GM12878 (cell line): ENCODE data around the gene CHRNA5. TPM values are rescaled to one million over a fixed set of nuclear protein-coding genes. Genes with fewer than 3 reads are reported as not detected.

Source experiments
- ATAC-seq: fragments of 200-7000 bp; cut with Tn5 transposase; 3 replicates; pipeline ENCODE4 v1.9.1; 2020; ENCODE audit warnings: mild to moderate bottlenecking, moderate library complexity
- BruUV-seq: library from RNA; stranded (reverse); fragments of 400-500 nt; replicated peaks from 2 replicates; lab custom pipeline; 2021; lab: Mats Ljungman, UMichigan
- CTCF ChIA-PET: fragments of 300-600 bp; sonication (Branson Sonifier 250); formaldehyde crosslinking; extraction: SDS; loops from one replicate; lab custom pipeline; 2021; ENCODE audit warnings: inconsistent platforms; lab: Yijun Ruan, JAX
- POLR2A ChIA-PET: fragments of 350-600 bp; formaldehyde crosslinking; extraction: SDS; loops from one replicate; lab custom pipeline; 2021; ENCODE audit warnings: inconsistent platforms; lab: Charles Lee
- RAD21 ChIA-PET: fragments of 300-600 bp; sonication (Branson Sonifier 250); formaldehyde crosslinking; loops from one replicate; lab custom pipeline; 2023; ENCODE audit warnings: antibody characterized with exemption; ENCODE audit not compliant: unreplicated experiment; lab: Charles Lee
- SMC1A ChIA-PET: fragments of 300-600 bp; sonication (Branson Sonifier 250); formaldehyde crosslinking; loops from one replicate; lab custom pipeline; 2023; ENCODE audit not compliant: unreplicated experiment, uncharacterized antibody; lab: Charles Lee
- DNase-seq: peaks from one replicate; pipeline ENCODE4 v3.0.0-alpha.2; 2011; ENCODE audit warnings: low read depth, low spot score
- FAIRE-seq: peaks from 3 replicates; lab custom pipeline; 2011; peaks lifted over from hg19 to GRCh38; lab: Jason Lieb, UNC
- H2AFZ ChIP-seq: 2 replicates; pipeline ENCODE4 v1.6.0; 2011; ENCODE audit warnings: low read depth, low read length, control low read depth; ENCODE audit not compliant: control insufficient read depth
- H3K27ac ChIP-seq: 2 replicates; pipeline ENCODE4 v1.5.1; 2011; ENCODE audit warnings: control low read depth; ENCODE audit not compliant: control insufficient read depth, insufficient read depth
- H3K27me3 ChIP-seq, 2 experiments: replicated peaks in 1 of 2; 2 replicates each; pipeline versions ENCODE4 v1.6.0 to v1.6.1; 2011; ENCODE audit warnings: low read length in 1 of 2; ENCODE audit not compliant: control insufficient read depth in 2 of 2, insufficient read depth in 2 of 2
- H3K36me3 ChIP-seq, 2 experiments: 2 replicates each; pipeline ENCODE4 v1.5.1; 2011; ENCODE audit warnings: low read length in 1 of 2; ENCODE audit not compliant: control insufficient read depth in 2 of 2, insufficient read depth in 2 of 2
- H3K4me1 ChIP-seq: 2 replicates; pipeline ENCODE4 v1.6.1; 2011; ENCODE audit warnings: mild to moderate bottlenecking, low read length, moderate library complexity, mixed read lengths; ENCODE audit not compliant: control insufficient read depth, insufficient read depth
- H3K4me2 ChIP-seq: 2 replicates; pipeline ENCODE4 v1.6.0; 2011; ENCODE audit warnings: control low read depth; ENCODE audit not compliant: control insufficient read depth, insufficient read depth
- H3K4me3 ChIP-seq: fragments of 200-600 bp; sonication (generic); 2 replicates; pipeline ENCODE4 v1.5.1; 2016
- H3K79me2 ChIP-seq: 2 replicates; pipeline ENCODE4 v1.6.0; 2011; ENCODE audit warnings: low read length; ENCODE audit not compliant: control insufficient read depth, insufficient read depth
- H3K9ac ChIP-seq: 2 replicates; pipeline ENCODE4 v1.8.0; 2011; ENCODE audit warnings: low read length, control low read depth, mixed read lengths; ENCODE audit not compliant: control insufficient read depth, insufficient read depth
- H3K9me3 ChIP-seq: replicated peaks from 3 replicates; pipeline ENCODE4 v1.5.1; 2011; ENCODE audit warnings: mild to moderate bottlenecking, low read length; ENCODE audit not compliant: control insufficient read depth, insufficient read depth
- H4K20me1 ChIP-seq: 2 replicates; pipeline ENCODE4 v1.6.0; 2011; ENCODE audit not compliant: control insufficient read depth, insufficient read depth
- ATF7 ChIP-seq: fragments of 450-650 bp; IDR thresholded peaks from 2 replicates; pipeline ENCODE4 v1.6.1; 2016; ENCODE audit warnings: low read depth, mild to moderate bottlenecking
- BMI1 ChIP-seq: fragments of 450-650 bp; IDR thresholded peaks from 2 replicates; pipeline ENCODE4 v1.6.1; 2016; ENCODE audit warnings: mild to moderate bottlenecking, moderate library complexity, borderline replicate concordance
- CHD4 ChIP-seq: fragments of 200-600 bp; sonication (generic); IDR thresholded peaks from 2 replicates; pipeline ENCODE4 v1.6.1; 2016; ENCODE audit warnings: mild to moderate bottlenecking
- ETV6 ChIP-seq, 2 experiments: fragments of 450-650 bp in 1 of 2; IDR thresholded peaks in 1 of 2; conservative IDR thresholded peaks in 1 of 2; 2 replicates each; pipeline ENCODE4 v1.6.1; 2014; ENCODE audit warnings: antibody characterized with exemption in 1 of 2, borderline replicate concordance in 1 of 2, low read depth in 1 of 2, mild to moderate bottlenecking in 1 of 2, moderate library complexity in 1 of 2
- IKZF1 ChIP-seq: fragments of 450-650 bp; conservative IDR thresholded peaks from 2 replicates; pipeline ENCODE4 v1.6.1; 2017; ENCODE audit warnings: antibody characterized with exemption, mild to moderate bottlenecking
- IKZF2 ChIP-seq, 2 experiments: fragments of 450-650 bp; IDR thresholded peaks; 2 replicates each; pipeline ENCODE4 v1.6.1; 2017; ENCODE audit warnings: mild to moderate bottlenecking in 2 of 2, moderate library complexity in 2 of 2
- SPI1 ChIP-seq: IDR thresholded peaks from 2 replicates; pipeline ENCODE4 v1.6.1; 2011; ENCODE audit warnings: low read depth, mild to moderate bottlenecking, low read length, moderate library complexity, borderline replicate concordance; ENCODE audit not compliant: insufficient read depth
- ZBTB33 ChIP-seq: fragments of 450-650 bp; IDR thresholded peaks from 2 replicates; pipeline ENCODE4 v1.6.1; 2017; ENCODE audit warnings: mild to moderate bottlenecking
- ZNF384 ChIP-seq: IDR thresholded peaks from 2 replicates; pipeline ENCODE4 v1.6.1; 2012; ENCODE audit warnings: low read depth, mild to moderate bottlenecking, low read length, improper control_type of control experiment, borderline replicate concordance
- WGBS: methylation state at CpG from one replicate; pipeline ENCODE4 v1.1.6; 2016; ENCODE audit warnings: low lambda C conversion rate; ENCODE audit not compliant: insufficient replicate concordance, insufficient coverage; ENCODE audit errors: missing lambda C conversion rate; 5-methylcytosine and 5-hydroxymethylcytosine counted together
- in situ Hi-C: fragments of 300-500 bp; cut with MboI; formaldehyde crosslinking; loops from 9 replicates; pipeline ENCODE4 v1.14.3; 2018; ENCODE audit warnings: mixed read lengths
- intact Hi-C: fragments of 100-400 bp; cut with micrococcal nuclease; formaldehyde crosslinking; loops from one replicate; pipeline ENCODE4 v1.14.2; 2022; ENCODE audit not compliant: unreplicated experiment
- polyA plus RNA-seq, 11 experiments: library from polyadenylated mRNA; depleted of rRNA in 4 of 11; unstranded in 6 of 11; stranded (reverse) in 5 of 11; fragments of >200 nt; fragmentation: Nextera tagmentation in 4 of 11; fragmentation: Illumina TruSeq in 1 of 11; extraction: Ambion mirVana in 4 of 11; extraction: Trizol in 1 of 11; gene quantifications; 1 replicate in 1 of 11; 2 replicates in 10 of 11; pipeline versions ENCODE4 v1.2.1 to v1.2.3, GENCODE V29; 2011 to 2016; ENCODE audit warnings: inconsistent platforms in 2 of 11, missing spikeins in 2 of 11, low read depth in 1 of 11
- total RNA-seq, 4 experiments: library from RNA; depleted of rRNA in 3 of 4; stranded (reverse); fragments of >200 nt in 3 of 4; fragmentation: Illumina TruSeq in 1 of 4; extraction: Trizol in 1 of 4; gene quantifications; 2 replicates each; pipeline versions ENCODE4 v1.2.1 to v1.2.3, GENCODE V29; 2013 to 2021

Gene CHRNA5
- total and polyA plus RNA-seq, 10 of the 15 experiments (the other 5 are each of a cell fraction or from before 2014, with no cell fraction given), result 0.74 to 21.4 (median 12.7) TPM

- TF ChIP-seq ZNF384 (no peak), IKZF2 (IDR thresholded peaks at IDR 0.05) (no peak), CHD4 (no peak), BMI1 (no peak), SPI1 (peak; percentile 1; the same call in 1 of the 2 replicates), ZBTB33 (no peak)
Observed at GRCh38 chr15:78565951-78566774, 843 bp downstream of the CHRNA5 start (continued).

- H3K4me3 ChIP-seq, result peak overlapping the region; percentile 57
- RAD21 ChIA-PET, result interaction anchor here (0.7 to 2.3 kb wide), 2 partner anchors 9 to 27 kb away, joined by 3 to 11 read pairs; partner anchors contain the start of gene PSMA4
- intact Hi-C loops (no loop called here), in situ Hi-C loops (no loop called here)
- POLR2A ChIA-PET, result interaction anchor here (0.5 to 1.6 kb wide), 2 partner anchors 27 to 313 kb away, joined by 4 to 7 read pairs; no protein-coding TSS in a partner anchor
- 62% methylated on average over 4 of the region's 4 CpGs for WGBS
- H2AFZ ChIP-seq, result no peak overlapping the region
- H3K4me1 ChIP-seq, result peaks cover 5% of the 10 kb centered on the region
- no peak for DNase-seq
- peaks cover 11% of the 10 kb centered on the region for H3K79me2 ChIP-seq
- H3K4me2 ChIP-seq, result peak overlapping the region; percentile 51
- TF ChIP-seq IKZF1, result 0 out of 2 replicates have a peak, but pooled peaks have one; percentile 11
- TF ChIP-seq ETV6 (conservative IDR thresholded peaks at IDR 0.05 in 1 of 2, IDR thresholded peaks at IDR 0.05 in 1 of 2; ENCODE audit: borderline replicate concordance in 1 of 2, low read depth in 1 of 2), result no peak
- 0 out of 2 replicates have a peak, but pooled peaks have one; percentile 17 for TF ChIP-seq ATF7
- H3K9me3 ChIP-seq, result no peaks in the 10 kb centered on the region
- no peak overlapping the region for H3K27ac ChIP-seq
- no peaks in the 10 kb centered on the region for H3K36me3 ChIP-seq
- SMC1A ChIA-PET, result interaction anchor here (0.6 to 5.6 kb wide), 2 partner anchors 21 to 25 kb away, joined by 3 to 47 read pairs; partner anchors contain the start of gene PSMA4
- FAIRE-seq, result no peak
- no peaks in the 10 kb centered on the region for H3K27me3 ChIP-seq
- ATAC-seq, result peak; percentile 13; the same call in 2 of the 3 replicates
- H4K20me1 ChIP-seq, result no peaks in the 10 kb centered on the region
- CTCF ChIA-PET, result interaction anchor here (2.2 kb wide), 1 partner anchor 19 kb away, joined by 6 read pairs; no protein-coding TSS in a partner anchor
- BruUV-seq, result no TSS peak
- no peak overlapping the region for H3K9ac ChIP-seq
Observed at GRCh38 chr15:78567531-78567930, 2.2 kb downstream of the CHRNA5 start.
